Activated naive CD8-positive, alpha-beta T cell treated with anti-CD3 and anti-CD28 coated beads, Interleukin-2, amount 50 U/mL, for 24 hours (primary cell): Measurements from ENCODE around the gene FANCC.

ENCODE experiments used
- ATAC-seq: fragments of 150-1000 bp; cut with Tn5 transposase; one replicate; pipeline ENCODE4 v1.10.0; 2021
- DNase-seq: peaks from one replicate; pipeline ENCODE4 v3.0.0; 2021
- H3K27ac Mint-ChIP-seq: one replicate; pipeline ENCODE4 v1.8.0; 2021; ENCODE audit warnings: mild to moderate bottlenecking, mixed read lengths
- H3K27me3 Mint-ChIP-seq: one replicate; pipeline ENCODE4 v1.8.0; 2021; ENCODE audit warnings: mixed read lengths
- H3K36me3 Mint-ChIP-seq: one replicate; pipeline ENCODE4 v1.8.0; 2021; ENCODE audit warnings: low read depth, mixed read lengths
- H3K4me1 Mint-ChIP-seq: one replicate; pipeline ENCODE4 v1.8.0; 2021; ENCODE audit warnings: mixed read lengths
- H3K4me3 Mint-ChIP-seq: one replicate; pipeline ENCODE4 v1.8.0; 2021; ENCODE audit warnings: mild to moderate bottlenecking, moderate library complexity, mixed read lengths
- H3K9me3 Mint-ChIP-seq: one replicate; pipeline ENCODE4 v1.8.0; 2021; ENCODE audit warnings: mixed read lengths

Gene FANCC

DNA sequence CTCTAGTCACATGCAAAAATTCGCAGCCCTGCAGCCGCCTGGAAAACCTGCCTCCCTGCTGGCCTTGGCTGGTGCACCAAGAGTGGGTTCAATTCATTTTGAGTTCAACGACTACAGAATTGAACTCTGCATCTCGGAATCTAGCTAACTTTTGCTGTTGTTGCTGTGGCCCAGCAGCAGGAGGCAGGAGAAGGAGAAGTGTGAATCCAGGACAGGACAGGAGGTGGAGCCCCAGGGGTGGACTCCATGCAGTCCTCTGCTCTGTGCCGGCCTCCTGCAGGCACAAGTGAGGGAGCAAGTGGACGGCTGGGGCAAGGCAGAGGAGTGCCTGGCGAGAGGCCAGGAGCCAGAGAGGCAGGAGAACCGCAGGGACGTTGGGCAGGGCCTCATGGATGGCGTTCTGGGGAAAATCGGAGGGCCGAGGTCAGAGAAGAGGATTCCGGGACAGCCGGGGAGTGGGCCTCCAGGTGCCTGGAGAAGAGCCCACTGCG lies 214.2 kb downstream of the FANCC start:
- Mint-ChIP-seq H3K4me1 (no peaks in the 10 kb centered on the region), H3K4me3 (no peak overlapping the region), H3K27me3 (no peaks in the 10 kb centered on the region), H3K27ac (no peak overlapping the region), H3K9me3 (no peaks in the 10 kb centered on the region), H3K36me3 (peaks cover 3% of the 10 kb centered on the region)
- ATAC-seq (no peak), DNase-seq (no peak)

- no peak for ATAC-seq
These were observed 214.9 kb downstream of the FANCC start for GRCh38 chr9:95102572-95102971.

GRCh38 chr9:95102001-95102433 lies 215.5 kb downstream of the FANCC start:
- DNase-seq (no peak), ATAC-seq (no peak)
- H3K27me3 Mint-ChIP-seq: no peaks in the 10 kb centered on the region
- H3K9me3 Mint-ChIP-seq: no peaks in the 10 kb centered on the region
- peaks cover 2% of the 10 kb centered on the region for H3K36me3 Mint-ChIP-seq
- no peak overlapping the region for H3K4me3 Mint-ChIP-seq
- no peak overlapping the region for H3K27ac Mint-ChIP-seq
- H3K4me1 Mint-ChIP-seq: no peaks in the 10 kb centered on the region

More at GRCh38 chr9:95102572-95102971, 214.9 kb downstream of the FANCC start:
- no peak for DNase-seq
- H3K4me1 Mint-ChIP-seq: no peaks in the 10 kb centered on the region
- H3K27me3 Mint-ChIP-seq: no peaks in the 10 kb centered on the region
- no peak overlapping the region for H3K4me3 Mint-ChIP-seq
- no peaks in the 10 kb centered on the region for H3K9me3 Mint-ChIP-seq
- H3K27ac Mint-ChIP-seq: no peak overlapping the region
- H3K36me3 Mint-ChIP-seq: peaks cover 3% of the 10 kb centered on the region

GRCh38 chr9:95101326-95101725 lies 216.2 kb downstream of the FANCC start:
- Mint-ChIP-seq H3K4me3 (no peak overlapping the region), H3K9me3 (no peaks in the 10 kb centered on the region), H3K4me1 (no peaks in the 10 kb centered on the region), H3K27ac (no peak overlapping the region), H3K36me3 (peaks cover 2% of the 10 kb centered on the region), H3K27me3 (no peaks in the 10 kb centered on the region)
- DNase-seq (no peak), ATAC-seq (no peak)

DNA sequence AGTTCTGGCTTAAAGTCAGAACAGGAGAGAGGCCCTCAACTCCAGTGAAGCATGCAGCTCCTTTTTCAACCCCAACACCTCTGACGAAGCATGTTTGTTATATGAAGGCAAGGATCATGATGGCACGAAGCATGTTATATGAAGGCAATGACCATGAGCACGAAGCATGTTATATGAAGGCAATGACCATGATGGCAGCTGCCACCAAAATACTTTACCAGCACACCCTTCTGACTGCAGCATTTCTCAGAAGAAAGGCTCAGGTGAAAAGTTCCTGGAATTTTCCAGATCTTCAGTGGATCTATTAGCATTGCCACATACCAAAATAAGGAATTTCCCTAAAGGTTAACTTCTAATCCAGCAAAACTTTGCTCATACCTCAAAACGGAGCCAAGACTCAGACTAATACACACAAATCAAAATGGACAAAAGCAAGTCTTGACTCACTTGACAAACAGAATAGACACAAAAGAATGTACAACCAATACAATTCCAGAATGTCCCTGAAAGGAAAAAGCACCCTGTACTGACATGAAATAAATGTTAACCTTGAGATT lies 217.4 kb downstream of the FANCC start:
- Mint-ChIP-seq H3K4me1 (no peaks in the 10 kb centered on the region), H3K27me3 (no peaks in the 10 kb centered on the region), H3K9me3 (no peaks in the 10 kb centered on the region), H3K36me3 (no peaks in the 10 kb centered on the region), H3K4me3 (no peak overlapping the region), H3K27ac (no peak overlapping the region)
- ATAC-seq (no peak), DNase-seq (no peak)

- DNase-seq (no peak), ATAC-seq (no peak)
- H3K27ac Mint-ChIP-seq: no peak overlapping the region
- no peaks in the 10 kb centered on the region for H3K36me3 Mint-ChIP-seq
- H3K27me3 Mint-ChIP-seq: no peaks in the 10 kb centered on the region
- no peaks in the 10 kb centered on the region for H3K4me1 Mint-ChIP-seq
- H3K4me3 Mint-ChIP-seq: no peak overlapping the region
- no peaks in the 10 kb centered on the region for H3K9me3 Mint-ChIP-seq
These were observed 218.0 kb downstream of the FANCC start for GRCh38 chr9:95099321-95100070.

DNA sequence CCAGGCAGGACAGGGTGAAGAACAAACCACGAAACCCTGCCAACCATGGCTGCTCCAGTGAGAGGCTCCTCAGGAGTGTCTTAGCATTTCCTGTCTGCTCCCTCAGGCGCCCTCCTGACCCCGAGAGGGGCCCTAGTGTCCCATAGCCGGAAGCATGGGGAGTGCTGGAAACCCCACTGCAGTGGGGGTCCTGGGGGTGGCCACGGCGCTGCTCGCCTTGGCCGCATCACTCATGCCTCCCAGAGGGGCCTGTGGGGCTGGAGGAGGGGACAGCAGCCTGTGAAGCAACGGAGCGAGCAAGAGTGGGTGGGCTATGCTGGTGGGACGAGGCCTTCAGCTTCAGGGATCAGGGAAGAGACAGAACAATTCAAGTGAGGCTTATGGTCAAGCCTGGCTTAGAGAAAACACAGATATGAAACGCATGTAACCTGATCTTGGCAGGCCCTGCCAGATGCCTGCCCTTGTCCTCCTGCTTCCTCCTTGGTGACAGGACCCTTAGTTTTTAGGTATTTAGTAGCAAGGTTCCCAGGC lies 219.1 kb downstream of the FANCC start:
- Mint-ChIP-seq H3K4me1 (no peaks in the 10 kb centered on the region), H3K4me3 (no peak overlapping the region), H3K27ac (no peak overlapping the region), H3K27me3 (no peaks in the 10 kb centered on the region), H3K36me3 (no peaks in the 10 kb centered on the region), H3K9me3 (no peaks in the 10 kb centered on the region)
- no peak for DNase-seq
- no peak for ATAC-seq

- Mint-ChIP-seq H3K27ac (no peak overlapping the region), H3K27me3 (no peaks in the 10 kb centered on the region), H3K36me3 (no peaks in the 10 kb centered on the region), H3K4me1 (peaks cover 7% of the 10 kb centered on the region), H3K9me3 (no peaks in the 10 kb centered on the region), H3K4me3 (no peak overlapping the region)
- no peak for ATAC-seq
- DNase-seq: no peak
These were observed 220.2 kb downstream of the FANCC start for GRCh38 chr9:95097279-95097678.

- Mint-ChIP-seq H3K27me3 (no peaks in the 10 kb centered on the region), H3K27ac (no peak overlapping the region), H3K4me3 (no peak overlapping the region), H3K36me3 (no peaks in the 10 kb centered on the region), H3K4me1 (peaks cover 7% of the 10 kb centered on the region), H3K9me3 (no peaks in the 10 kb centered on the region)
- ATAC-seq (no peak), DNase-seq (no peak)
These were observed 220.7 kb downstream of the FANCC start for GRCh38 chr9:95096807-95097206.

DNA sequence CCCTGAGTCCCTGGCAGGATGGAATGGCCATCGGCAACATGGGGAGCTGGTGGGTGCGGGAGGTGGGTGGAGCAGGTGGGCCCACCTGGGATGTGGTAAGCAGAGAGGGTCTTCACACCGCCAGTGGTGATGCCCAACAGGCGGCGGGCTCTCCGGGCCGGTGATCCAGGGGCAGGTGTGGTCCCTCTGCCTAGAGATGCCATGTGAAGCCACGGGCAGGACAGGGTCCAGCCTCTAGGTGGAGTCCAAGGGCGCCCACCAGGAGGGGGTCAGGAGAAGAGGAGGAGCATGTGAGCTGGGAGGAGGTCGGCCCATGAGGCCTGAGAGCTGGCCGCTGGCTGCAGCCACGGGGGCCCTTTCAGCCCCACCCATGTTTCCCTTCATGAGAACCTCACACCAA lies 221.1 kb downstream of the FANCC start:
- Mint-ChIP-seq H3K36me3 (no peaks in the 10 kb centered on the region), H3K9me3 (no peaks in the 10 kb centered on the region), H3K4me1 (peaks cover 9% of the 10 kb centered on the region), H3K27ac (no peak overlapping the region), H3K4me3 (no peak overlapping the region), H3K27me3 (no peaks in the 10 kb centered on the region)
- no peak for ATAC-seq
- no peak for DNase-seq

DNA sequence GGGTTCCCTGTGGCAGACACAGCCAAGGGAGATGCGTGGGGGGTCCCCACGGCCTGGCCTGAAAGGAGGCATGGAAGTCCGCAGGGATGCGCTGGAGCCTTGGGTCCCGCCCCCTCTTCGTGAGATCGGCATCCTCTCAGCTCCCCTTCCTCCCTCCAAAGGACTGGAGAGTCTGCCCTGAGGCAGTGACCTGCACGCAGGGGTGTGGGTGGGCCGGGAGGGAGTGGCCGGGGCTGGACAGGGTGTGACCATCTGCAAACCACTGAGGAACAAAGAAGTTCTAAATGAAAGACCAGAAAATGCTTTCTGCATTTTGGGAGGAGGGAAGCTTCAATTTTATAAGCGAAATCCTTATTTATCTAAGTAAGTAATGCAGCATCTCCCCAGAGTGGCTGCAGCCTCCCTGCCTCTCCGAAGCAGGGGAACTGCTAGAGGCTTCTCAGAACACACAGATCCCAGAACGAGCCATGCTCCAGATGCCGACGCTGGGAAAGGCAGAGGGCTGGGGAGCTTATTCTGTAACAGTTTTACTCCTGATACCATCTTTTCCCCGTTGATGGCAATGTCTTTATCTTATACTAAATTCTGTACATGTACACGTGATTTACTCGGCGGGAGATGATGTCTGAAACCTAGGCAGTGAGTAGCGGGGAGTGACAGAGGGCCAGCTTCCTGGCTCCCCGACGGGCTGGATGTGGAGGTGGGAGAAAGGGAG lies 221.7 kb downstream of the FANCC start:
- Mint-ChIP-seq H3K27me3 (no peaks in the 10 kb centered on the region), H3K9me3 (no peaks in the 10 kb centered on the region), H3K4me1 (peaks cover 9% of the 10 kb centered on the region), H3K27ac (no peak overlapping the region), H3K4me3 (no peak overlapping the region), H3K36me3 (no peaks in the 10 kb centered on the region)
- DNase-seq (no peak), ATAC-seq (no peak)

DNA sequence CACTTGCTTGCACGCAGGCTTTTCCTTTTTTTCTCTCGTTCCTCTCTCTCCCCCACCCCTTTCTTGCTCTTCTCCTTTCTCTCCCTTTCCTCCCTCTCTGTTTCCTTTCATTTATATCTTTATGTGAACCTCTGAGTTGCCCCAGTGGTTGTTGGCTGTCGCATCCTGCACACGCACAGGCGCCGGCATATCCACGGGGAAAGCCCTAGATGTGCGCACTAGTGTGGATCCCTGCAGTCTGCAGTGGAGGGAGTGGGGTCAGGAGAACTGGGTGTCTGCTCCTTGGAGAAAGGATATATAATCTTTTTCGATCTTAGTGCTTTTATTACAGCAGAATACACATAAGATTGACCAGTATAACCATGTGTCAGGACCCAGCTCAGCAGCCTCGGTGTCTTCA lies 223.5 kb downstream of the FANCC start:
- Mint-ChIP-seq H3K9me3 (no peaks in the 10 kb centered on the region), H3K27me3 (no peaks in the 10 kb centered on the region), H3K4me3 (no peak overlapping the region), H3K36me3 (no peaks in the 10 kb centered on the region), H3K27ac (no peak overlapping the region), H3K4me1 (peaks cover 9% of the 10 kb centered on the region)
- ATAC-seq (no peak), DNase-seq (no peak)

DNA sequence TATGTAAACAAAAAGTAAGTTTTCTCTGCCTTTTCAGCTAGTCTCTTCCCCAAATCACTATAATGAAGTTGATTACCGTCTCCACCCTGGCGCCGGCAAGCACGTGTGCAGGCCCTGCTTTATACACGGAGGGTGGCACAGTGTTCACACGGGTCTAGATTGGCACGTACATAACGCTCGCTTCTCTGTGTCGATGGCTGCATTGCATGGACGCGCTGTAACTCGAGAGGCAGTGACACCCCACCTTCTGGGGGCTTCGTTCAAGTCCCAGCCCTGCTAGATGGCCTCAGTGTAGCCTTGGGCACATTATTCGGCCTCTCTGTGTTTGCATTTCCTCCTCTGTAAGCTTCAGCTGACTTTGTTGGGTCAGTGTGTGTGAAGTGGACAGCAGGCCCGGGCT lies 223.9 kb downstream of the FANCC start:
- Mint-ChIP-seq H3K4me1 (peaks cover 9% of the 10 kb centered on the region), H3K9me3 (no peaks in the 10 kb centered on the region)
- no peak for ATAC-seq

GRCh38 chr9:95092262-95093072 lies 225.0 kb downstream of the FANCC start:
- no peak overlapping the region for H3K27ac Mint-ChIP-seq
- H3K27me3 Mint-ChIP-seq: no peaks in the 10 kb centered on the region
- no peaks in the 10 kb centered on the region for H3K36me3 Mint-ChIP-seq
- no peak overlapping the region for H3K4me3 Mint-ChIP-seq
- no peaks in the 10 kb centered on the region for H3K9me3 Mint-ChIP-seq
- DNase-seq (no peak), ATAC-seq (peak; percentile 15)
- peaks cover 9% of the 10 kb centered on the region for H3K4me1 Mint-ChIP-seq

More for the DNA sequence above, 223.9 kb downstream of the FANCC start:
- Mint-ChIP-seq H3K4me3 (no peak overlapping the region), H3K27me3 (no peaks in the 10 kb centered on the region), H3K36me3 (no peaks in the 10 kb centered on the region), H3K27ac (no peak overlapping the region)
- no peak for DNase-seq
